ENCODE measurements around the gene GRK4. TPM values are rescaled to one million over a fixed set of nuclear protein-coding genes. Genes with fewer than 3 reads are reported as not detected.
"Not testable (repeated sequence)": the region's sequence is repeated elsewhere in the genome, so short reads cannot be mapped to it uniquely, and the experiment has no call there.

The GRK4 gene
- total RNA-seq, 4 donors from 2014 or later: 1.0 to 9.4 (median 6.0) TPM; not detected in 1

DNA sequence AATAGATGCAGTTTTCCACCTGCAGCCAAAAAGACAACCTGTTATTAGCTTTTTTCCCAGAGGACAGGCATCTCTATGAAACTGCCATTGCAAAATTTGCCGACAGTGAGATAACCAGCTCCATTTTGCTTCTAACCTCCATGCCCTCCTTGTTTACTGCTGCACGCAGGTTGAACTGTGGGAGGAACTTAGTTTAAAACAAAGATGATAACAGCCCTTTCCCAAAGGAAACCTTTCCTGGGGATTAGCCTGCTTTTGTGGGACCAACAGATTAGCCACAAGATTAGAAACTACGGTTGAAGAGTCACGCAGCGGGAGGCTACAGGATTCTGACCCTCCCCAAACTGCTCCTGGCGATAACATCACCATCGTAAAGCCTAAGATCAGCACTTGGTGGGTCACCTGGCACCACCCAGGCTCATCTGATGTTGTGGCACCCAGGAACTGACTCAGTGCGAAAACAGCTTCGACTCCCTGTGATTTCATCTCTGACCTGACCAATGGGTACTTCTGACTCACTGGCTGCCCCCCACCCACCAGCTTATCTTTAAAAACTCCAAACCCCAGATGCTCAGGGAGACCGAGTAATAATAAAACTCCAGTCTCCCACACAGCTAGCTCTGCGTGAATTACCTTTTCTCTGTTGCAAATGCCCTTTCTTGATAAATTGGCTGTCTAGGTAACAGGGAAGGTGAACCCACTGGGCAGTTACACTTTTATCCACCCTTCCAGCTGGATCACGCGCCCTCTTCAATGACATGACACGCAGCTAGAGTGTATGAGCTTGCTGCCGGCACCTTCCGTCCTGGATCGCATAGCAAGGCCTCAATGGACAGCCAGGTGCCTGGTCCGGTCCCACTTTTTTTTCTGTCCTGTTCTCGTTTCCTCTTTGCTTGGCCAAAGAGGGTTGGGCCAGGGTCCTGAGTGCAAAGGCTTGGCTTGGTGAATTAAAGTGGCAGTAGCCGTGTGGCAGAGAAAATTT is 27.3 kb upstream of the GRK4 start:
- no peak overlapping the region for H3K27ac ChIP-seq
- TF ChIP-seq, protein P1, sequence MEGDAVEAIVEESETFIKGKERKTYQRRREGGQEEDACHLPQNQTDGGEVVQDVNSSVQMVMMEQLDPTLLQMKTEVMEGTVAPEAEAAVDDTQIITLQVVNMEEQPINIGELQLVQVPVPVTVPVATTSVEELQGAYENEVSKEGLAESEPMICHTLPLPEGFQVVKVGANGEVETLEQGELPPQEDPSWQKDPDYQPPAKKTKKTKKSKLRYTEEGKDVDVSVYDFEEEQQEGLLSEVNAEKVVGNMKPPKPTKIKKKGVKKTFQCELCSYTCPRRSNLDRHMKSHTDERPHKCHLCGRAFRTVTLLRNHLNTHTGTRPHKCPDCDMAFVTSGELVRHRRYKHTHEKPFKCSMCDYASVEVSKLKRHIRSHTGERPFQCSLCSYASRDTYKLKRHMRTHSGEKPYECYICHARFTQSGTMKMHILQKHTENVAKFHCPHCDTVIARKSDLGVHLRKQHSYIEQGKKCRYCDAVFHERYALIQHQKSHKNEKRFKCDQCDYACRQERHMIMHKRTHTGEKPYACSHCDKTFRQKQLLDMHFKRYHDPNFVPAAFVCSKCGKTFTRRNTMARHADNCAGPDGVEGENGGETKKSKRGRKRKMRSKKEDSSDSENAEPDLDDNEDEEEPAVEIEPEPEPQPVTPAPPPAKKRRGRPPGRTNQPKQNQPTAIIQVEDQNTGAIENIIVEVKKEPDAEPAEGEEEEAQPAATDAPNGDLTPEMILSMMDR (IDR thresholded peaks at IDR 0.05): no peak
- TF ChIP-seq POLR2A (IDR thresholded peaks at IDR 0.05): no peak
- intact Hi-C loops (cut with DNase I; ENCODE audit: low total_unique reads): no loop called here
- peak in 1 of 2 donors; percentile 15 for DNase-seq
- H3K4me1 ChIP-seq: peaks cover 0 to 10% of the 10 kb centered on the region in 2 donors
- no peaks in the 10 kb centered on the region for H3K9me3 ChIP-seq
- H3K4me3 ChIP-seq: no peak overlapping the region
- H3K27me3 ChIP-seq: no peaks in the 10 kb centered on the region
- no peaks in the 10 kb centered on the region for H3K36me3 ChIP-seq

GRCh38 chr4:2936773-2937145 is 26.6 kb upstream of the GRK4 start:
- no peak for TF ChIP-seq POLR2A (IDR thresholded peaks at IDR 0.05)
- TF ChIP-seq, protein P1 (IDR thresholded peaks at IDR 0.05): no peak
- Histone ChIP-seq H3K27me3 (no peaks in the 10 kb centered on the region), H3K36me3 (no peaks in the 10 kb centered on the region), H3K27ac (no peak overlapping the region), H3K4me1 (peaks cover 0 to 10% of the 10 kb centered on the region in 2 donors), H3K9me3 (no peaks in the 10 kb centered on the region), H3K4me3 (no peak overlapping the region)
- DNase-seq: peak in 1 of 2 donors; percentile 21
- intact Hi-C loops (cut with DNase I; ENCODE audit: low total_unique reads): no loop called here

DNA sequence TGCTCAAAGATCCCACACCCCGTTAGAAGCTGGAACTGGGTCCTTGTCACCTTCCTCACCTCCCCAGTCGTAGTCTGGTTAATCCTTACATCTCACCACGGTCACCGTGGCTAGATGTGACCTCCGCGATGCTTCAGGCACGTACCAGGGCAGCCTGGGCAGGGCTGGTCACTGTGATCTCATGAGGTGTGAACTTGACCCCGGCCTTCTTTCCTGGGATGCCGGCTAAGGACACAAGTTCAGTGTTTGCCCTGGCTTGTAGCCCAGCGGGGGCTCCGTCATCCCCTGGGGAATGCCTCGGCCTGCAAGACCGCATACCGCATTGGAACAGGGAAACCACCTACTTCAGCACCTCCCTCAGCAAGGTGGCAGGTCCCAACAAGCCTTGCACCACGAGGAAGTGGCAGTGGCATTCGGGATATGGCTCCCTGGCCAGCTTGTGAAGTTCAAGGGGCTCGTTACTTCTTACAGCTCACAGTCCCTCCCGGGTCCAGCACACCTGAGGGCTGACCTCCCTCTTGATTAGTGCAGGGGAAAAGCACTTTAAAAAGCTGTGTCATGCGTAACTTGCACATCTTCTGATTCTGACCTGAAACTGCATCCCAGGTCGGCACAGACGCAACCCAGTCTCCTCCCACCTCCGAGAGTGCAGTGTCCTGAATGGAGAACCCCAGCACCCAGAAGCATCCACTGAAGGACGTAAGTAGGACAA is 26.1 kb upstream of the GRK4 start:
- Histone ChIP-seq H3K36me3 (no peaks in the 10 kb centered on the region), H3K9me3 (no peaks in the 10 kb centered on the region), H3K4me3 (no peak overlapping the region), H3K4me1 (peaks cover 0 to 10% of the 10 kb centered on the region in 2 donors), H3K27me3 (no peaks in the 10 kb centered on the region), H3K27ac (no peak overlapping the region)
- peak in 1 of 2 donors; percentile 21 for DNase-seq
- intact Hi-C loops (cut with DNase I; ENCODE audit: low total_unique reads): no loop called here
- TF ChIP-seq, protein P1 (IDR thresholded peaks at IDR 0.05): no peak
- TF ChIP-seq POLR2A (IDR thresholded peaks at IDR 0.05): no peak

GRCh38 chr4:2937986-2938385 is 25.4 kb upstream of the GRK4 start:
- Histone ChIP-seq H3K9me3 (no peaks in the 10 kb centered on the region), H3K27ac (no peak overlapping the region), H3K36me3 (no peaks in the 10 kb centered on the region), H3K27me3 (no peaks in the 10 kb centered on the region), H3K4me1 (peaks cover 0 to 9% of the 10 kb centered on the region in 2 donors), H3K4me3 (no peak overlapping the region)
- intact Hi-C loops (cut with DNase I; ENCODE audit: low total_unique reads): no loop called here
- peak in 1 of 2 donors; percentile 9 for DNase-seq
- TF ChIP-seq, protein P1 (IDR thresholded peaks at IDR 0.05): no peak
- no peak for TF ChIP-seq POLR2A (IDR thresholded peaks at IDR 0.05)

- intact Hi-C loops (cut with DNase I; ENCODE audit: low total_unique reads): not testable (repeated sequence)
These were observed 25.0 kb upstream of the GRK4 start for GRCh38 chr4:2938411-2938810.

More at GRCh38 chr4:2938411-2938810, 25.0 kb upstream of the GRK4 start:
- H3K4me1 ChIP-seq, H3K4me3 ChIP-seq, H3K9me3 ChIP-seq, H3K36me3 ChIP-seq, H3K27me3 ChIP-seq, H3K27ac ChIP-seq: not testable (repeated sequence)
- peak in 1 of 2 donors; percentile 5 for DNase-seq
